Sigmoid colon (tissue), 4 donors: ENCODE measurements around the gene PRSS58.

Experiments
- CTCF ChIP-seq, 4 experiments: fragments of 450-650 bp in 3 of 4; fragments of 200-600 bp in 1 of 4; IDR thresholded peaks; one replicate each; pipeline ENCODE4 v1.5.1; 2016 to 2019; ENCODE audit warnings: antibody characterized with exemption in 4 of 4, mild to moderate bottlenecking in 3 of 4, moderate library complexity in 2 of 4
- EP300 ChIP-seq, 4 donors: sonication (generic); formaldehyde crosslinking; IDR thresholded peaks; one replicate each; pipeline ENCODE4 v1.6.1; 2017; ENCODE audit warnings: antibody characterized with exemption in 4 of 4
- POLR2A ChIP-seq, 2 donors: fragments of 450-650 bp; IDR thresholded peaks; one replicate each; pipeline ENCODE4 v1.6.1; 2016; ENCODE audit warnings: antibody characterized with exemption in 2 of 2, mild to moderate bottlenecking in 2 of 2, moderate library complexity in 2 of 2
- POLR2AphosphoS5 ChIP-seq, 4 donors: sonication (generic); formaldehyde crosslinking; IDR thresholded peaks; one replicate each; pipeline ENCODE4 v1.6.1; 2017; ENCODE audit warnings: antibody characterized with exemption in 4 of 4

- TF ChIP-seq CTCF (IDR thresholded peaks at IDR 0.05) (no peak), POLR2AphosphoS5 (IDR thresholded peaks at IDR 0.05) (no peak), POLR2A (IDR thresholded peaks at IDR 0.05) (no peak), EP300 (IDR thresholded peaks at IDR 0.05) (no peak)
Observed at GRCh38 chr7:142301299-142301698, 43.4 kb upstream of the PRSS58 start.
